GM18520 (cell line): Measurements from ENCODE around the gene LIPC.

ENCODE experiments used
- ATAC-seq: cut with Tn5 transposase; IDR thresholded peaks from one replicate; pipeline ENCODE4 v1.9.1; 2021; ENCODE audit not compliant: unreplicated experiment

Gene LIPC

DNA sequence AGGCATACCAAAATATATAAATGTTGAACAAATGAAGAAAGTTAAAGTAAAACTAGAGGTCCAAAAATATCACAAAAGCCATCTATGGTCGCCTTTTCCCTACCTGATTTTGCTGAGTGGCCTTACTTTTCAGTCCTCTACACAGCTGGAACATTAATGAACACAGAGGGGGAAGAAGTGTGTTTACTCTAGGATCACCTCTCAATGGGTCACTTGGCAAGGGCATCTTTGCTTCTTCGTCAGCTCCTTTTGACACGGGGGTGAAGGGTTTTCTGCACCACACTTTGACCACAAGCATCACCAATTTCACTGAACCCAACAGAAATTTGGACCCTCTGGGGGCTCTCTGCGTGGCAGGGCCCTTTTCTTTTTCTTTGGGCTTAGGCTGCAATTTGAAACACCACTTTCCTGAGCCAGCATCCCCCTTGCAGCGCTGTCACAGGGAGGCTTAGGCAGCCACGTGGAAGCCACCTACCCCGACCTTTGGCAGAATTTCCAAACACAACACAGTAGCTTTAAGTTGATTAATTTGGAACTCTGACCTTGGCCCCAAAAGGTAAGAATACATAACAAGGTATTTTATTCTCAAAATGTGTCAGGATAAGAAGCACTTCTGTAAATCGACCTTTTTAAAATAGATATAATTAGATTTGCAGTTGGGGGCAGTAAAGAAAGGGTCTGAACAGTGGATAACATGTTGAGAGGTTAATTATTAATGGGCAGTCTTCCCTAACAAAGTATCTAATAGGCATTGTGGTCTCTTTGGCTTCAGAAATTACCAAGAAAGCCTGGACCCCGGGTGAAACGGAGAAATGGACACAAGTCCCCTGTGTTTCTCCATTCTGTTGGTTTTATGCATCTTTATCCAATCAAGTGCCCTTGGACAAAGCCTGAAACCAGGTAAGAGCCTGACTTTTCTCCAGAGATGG, at the start of gene LIPC:
Gene LIPC (plus strand): TSS at position 771 of the 929 bp plus-strand sequence. CDS start 42 bp downstream, at position 813.
- no peak for ATAC-seq

DNA sequence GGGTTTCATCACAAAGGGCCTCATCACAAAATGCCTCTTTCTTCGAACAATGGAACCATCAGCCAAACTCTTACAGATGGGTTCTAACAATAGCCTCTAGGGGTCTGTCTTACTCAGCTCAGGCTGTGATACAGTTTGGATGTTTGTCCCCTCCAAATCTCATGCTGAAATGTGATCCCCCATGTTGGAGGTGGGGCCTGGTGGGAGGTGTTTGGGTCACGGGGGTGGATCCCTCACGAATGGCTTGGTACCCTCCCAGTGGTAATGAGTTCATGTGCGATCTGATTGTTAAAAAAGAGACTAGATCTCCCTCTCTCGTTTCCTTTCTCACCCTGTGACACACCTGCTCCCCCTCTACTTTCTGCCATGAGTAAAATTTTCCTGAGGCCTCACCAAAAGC, 47.9 kb upstream of the LIPC start:
- no peak for ATAC-seq

DNA sequence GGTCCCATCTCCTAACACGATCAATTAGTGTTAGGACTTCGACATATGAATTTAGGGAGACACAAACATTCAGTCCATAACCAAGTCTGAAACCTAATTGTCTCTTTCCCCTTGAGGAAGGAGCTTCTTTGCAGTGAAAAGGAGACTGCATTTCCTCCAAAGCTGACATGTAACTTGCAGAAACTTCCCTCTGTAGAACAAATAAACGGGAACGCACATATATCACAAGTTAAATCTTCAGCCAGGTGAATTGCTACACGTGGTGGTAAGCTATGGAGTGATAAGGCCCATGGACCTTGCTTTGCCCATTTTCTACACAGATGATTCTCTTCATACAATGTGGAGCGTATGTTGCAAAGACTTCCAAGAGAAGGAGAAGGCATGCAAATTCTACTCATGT, 47.1 kb upstream of the LIPC start:
- ATAC-seq: no peak

DNA sequence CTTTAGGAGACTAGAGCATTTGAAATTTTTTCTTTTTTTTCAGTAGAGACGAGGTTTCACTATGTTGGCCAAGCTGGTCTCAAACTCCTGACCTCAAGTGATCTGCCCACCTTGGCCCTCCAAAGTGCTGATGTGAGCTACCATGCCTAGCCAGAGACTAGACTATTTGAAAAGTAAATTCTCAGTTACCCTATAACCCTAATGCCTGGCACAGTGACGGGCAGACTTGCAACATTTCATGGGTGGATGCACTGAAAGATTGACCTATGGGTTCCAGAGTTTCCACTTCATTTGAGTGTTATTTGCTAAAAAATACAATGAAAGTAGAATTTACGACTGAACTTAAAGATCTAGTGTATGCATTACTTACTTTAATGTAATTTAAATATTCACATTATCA, 45.7 kb upstream of the LIPC start:
- ATAC-seq: no peak

DNA sequence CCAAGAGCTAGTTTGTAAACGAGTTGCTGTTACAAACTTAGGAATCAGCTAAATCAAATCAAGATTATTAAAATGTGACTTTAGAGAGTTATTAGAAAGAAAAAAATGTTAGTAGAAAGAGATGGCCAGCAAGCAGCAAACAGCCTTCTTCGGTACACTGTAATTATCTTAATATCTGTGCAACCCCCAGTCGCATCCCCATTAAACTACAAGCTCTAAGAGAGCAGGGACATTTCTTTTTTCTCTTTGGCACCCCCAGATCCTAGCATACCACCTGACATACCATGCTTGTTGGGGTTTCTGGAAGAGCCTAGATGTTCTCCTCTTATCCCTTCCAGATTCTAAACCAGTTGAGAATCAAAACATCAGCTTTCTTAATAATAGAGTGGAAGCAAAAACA, 45.1 kb upstream of the LIPC start:
- ATAC-seq: no peak

DNA sequence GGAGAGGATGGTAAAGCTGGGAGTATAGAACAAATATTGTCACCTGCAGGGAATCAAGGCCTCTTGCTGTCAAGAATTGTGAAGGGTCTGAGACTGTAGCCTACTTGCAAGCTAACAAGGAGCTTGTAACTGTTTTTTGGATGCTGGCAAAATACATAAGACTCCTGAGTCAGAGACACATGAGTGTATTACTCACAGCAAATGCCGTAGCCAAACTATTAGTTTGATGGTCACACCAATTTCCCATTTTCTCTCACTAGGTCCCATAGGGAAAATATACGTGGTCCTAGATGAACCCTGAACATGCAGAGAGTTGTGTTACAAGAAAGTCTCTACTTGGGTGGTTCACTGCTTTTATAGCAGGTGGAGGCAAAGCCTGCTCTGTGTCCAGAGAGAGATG, 44.7 kb upstream of the LIPC start:
- no peak for ATAC-seq

DNA sequence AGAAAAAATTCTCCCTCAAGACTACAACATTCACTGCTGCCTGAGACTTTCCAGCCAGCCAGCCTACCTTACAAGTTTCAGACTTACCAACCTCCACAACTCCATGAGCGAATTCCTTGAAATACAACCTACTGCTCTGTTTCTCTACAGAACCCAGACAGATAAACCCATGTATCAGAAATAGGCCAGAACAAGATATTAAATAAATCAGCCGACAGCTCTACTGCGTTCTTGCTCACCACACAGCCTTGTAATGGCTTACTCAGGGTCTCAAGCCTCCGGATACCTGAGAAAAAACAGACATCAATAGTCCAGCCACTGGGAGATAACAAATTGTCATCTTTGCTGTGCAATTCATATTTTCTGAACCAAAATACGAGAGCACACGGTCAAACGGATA, 43.6 kb upstream of the LIPC start:
- no peak for ATAC-seq

DNA sequence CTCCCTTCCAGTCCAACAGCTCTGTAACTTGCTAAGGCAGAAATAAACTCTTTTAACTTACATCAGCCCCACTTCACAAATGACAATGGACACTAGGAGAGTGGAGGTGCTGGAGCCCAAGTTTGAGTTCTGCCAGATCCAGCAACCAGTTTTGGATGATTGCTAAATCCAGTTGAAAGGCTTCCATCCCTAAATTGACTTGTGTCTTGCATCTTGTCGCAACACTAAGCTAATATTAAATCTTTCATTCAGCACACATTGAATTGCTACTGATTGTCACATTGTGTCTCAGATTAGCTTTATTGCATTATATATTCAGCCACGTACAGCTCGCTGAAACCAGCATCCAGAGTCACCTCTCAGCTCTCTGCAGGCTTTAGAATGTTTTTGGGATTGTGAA, 41.7 kb upstream of the LIPC start:
- no peak for ATAC-seq

DNA sequence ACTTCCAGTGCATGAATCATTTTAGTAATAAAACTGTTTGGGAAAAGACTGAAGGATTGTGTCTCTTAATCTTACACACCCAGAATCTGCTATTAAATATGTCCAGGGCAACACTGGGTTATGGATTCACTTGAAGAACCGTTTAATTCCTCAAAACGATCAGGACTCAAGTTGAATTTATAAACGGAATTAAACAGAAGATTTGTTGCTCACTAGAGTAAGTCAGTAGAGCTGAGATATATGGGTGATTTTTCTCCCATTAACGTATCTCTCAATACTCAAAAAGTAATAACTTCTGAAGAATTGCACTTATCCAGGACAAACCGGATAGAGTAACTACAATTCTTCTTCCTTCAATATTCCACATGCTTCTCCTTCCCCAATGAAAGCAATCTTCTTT, 41.1 kb upstream of the LIPC start:
- ATAC-seq: no peak

DNA sequence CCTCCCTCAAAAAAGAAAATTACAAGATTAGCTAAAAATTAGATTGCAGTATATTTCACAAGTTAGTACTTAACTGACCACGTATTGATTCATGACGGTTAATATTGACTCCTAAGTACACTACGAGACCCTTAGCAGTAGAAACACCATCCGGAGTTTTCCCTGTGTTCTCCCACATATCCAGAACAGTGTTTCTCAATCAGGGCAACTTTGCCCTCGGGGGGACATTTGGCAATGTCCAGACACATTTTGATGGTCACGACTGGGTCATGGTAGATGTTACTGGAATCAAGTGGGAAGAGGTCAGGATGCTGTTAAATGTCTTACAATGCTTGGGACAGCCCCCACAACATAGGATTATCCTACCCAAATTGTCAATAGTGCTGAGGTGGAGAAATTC, 40.7 kb upstream of the LIPC start:
- ATAC-seq: no peak

DNA sequence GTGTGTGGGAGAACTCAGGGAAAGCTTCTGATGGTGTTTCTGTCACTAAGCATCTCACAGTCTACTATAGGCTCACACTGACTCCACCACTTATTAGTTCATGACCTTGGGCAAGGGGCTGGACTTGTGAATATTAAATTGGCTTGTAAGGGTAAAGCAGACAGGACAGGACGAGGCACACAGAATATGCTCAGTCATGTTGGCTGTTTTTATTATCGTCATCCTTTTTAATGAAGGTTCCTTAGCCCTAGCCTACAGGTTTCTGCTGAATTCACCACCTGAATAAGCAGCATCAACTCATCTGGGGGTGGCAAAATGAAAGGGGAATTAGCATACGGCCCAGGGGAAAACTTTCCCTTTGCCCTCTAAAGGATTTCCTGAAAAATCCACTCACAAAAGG, 39.6 kb upstream of the LIPC start:
- ATAC-seq: no peak

DNA sequence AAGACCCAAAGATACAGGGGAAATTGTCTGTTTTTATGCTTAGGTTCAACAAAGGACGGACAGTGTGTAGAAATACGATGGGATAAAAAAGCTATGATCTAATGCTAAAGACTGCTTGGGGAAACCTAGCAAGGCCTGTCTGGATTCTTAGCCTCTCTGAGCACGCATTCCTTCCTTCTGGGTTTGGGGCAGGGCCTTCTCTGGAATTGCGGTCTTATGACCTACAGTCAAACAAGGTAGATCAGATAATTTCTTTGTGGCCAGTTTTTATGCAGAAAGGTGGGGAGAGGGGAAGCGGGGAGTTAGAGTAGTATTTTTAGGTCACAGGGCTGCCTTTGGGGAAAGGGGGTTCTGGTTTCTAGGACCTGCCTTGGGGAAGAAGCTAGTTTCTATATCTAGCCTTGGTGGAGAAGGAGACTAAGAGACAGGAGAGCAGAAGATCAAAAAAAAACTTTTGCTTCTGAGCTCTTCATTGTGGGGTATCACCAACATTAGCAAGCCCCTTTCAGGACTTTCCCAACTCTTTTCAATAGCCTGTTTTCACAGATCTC, 39.1 kb upstream of the LIPC start:
- no peak for ATAC-seq

DNA sequence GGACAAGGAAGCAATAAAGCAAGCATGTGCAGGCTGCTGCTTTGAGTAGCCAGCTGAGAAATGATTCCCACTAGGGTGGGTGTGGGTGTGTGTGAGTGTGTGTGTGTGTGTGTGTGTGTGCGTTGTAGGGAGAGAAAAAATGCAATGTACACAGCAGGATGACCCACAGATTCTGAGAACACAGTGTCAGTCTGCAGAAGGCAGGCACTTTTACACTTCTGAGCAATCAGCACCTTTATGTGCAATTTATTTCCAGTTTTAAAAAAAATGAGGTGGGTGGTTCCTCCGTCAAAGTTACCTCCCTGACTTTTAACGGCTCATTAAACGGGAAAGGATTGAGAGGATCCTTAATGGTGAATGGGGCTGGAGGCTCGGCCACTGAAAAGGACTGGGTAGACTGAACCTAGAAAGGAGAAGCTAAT, 38.5 kb upstream of the LIPC start:
- no peak for ATAC-seq

DNA sequence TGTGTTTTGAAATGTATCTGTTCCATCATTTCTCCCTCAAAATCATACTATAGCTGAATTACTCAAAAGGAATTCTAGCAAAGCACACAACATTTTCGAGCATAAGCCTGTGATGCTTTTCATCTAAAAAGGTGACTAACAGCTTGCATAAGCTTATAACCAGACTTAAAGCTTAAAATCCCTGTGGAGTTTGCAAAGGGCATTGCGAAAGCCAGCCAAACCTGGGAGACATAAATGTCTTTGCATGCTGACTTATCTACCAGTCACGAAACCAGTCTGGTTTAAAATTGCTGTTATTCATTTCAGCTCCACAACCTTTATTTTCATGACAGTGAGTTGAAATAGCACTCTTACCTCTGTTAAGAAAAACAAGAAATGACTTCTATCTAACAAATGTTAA, 35.6 kb upstream of the LIPC start:
- no peak for ATAC-seq

DNA sequence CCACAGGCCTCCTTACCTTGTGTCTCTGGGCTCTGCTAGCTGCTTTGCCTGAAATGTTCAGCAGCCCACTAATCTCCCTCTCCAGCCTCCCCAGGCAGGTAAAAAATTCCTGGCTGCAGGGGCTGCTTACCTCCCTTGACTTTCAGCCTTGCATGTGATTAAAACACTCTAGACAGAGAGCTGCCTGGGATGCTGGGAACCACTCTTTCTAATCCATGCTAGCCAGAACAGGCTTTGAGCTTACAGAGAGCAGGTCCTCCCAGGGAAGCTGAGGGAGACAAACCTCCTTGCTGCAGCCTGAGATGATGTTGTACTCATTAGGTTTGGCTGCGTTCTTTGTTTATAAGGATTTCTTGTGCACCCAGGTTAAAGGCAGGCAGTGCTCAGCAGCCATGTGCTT, 33.7 kb upstream of the LIPC start:
- ATAC-seq: no peak

DNA sequence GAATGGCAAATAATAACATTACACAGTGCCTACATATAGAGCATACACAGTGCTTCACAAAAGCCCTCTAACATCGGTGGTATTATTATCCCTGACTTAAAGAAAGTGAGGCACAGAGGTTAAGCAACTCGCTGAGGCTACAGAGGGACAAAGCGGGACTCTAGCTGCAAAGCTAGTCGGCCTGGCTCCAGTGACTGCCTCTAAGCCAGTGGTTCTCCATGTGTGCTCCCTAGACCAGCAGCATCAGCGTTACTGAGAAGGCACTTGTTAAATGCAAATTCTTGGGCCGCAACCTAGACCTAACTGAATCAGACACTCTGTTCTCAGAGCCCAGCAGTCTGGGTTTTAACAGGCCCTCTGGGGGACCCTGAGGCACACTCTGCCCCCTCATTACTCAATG, 33.1 kb upstream of the LIPC start:
- no peak for ATAC-seq

DNA sequence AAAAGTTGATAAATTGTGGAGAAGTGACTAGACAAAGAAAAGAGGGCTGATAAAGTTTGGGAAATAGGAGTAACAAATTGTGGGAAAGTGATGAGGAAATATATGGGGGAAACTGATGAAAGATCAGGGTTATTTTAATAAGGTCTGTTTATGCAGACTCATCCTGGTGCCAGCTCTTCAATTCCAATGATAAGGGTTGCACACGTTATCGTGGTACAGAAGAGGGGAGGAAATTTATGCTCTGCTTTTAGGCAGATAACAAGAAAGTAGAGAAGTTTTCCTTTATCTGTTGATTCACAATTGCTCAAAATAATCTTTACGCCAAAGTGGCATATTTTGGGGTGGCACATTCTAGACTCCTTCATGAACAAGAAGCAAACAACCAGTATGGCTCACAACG, 32.1 kb upstream of the LIPC start:
- no peak for ATAC-seq

DNA sequence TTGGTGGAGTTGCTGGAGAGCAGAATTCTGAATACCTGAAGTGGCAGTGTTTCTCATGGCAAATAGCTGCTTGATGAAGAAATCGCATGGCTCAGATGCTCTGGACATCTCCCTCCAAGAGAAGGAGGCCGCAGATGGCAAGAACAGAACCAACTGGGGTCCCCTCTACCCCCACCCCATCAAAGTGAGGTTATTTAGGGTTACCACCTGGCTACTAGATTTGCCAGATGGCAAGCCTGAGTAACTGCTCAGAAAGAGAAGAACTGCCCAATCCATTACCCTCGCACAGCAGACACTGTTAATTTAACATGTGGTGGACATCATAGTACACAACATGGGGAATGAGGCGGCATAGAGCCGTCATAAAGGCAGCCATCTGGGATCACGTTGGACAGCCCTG, 30.5 kb upstream of the LIPC start:
- ATAC-seq: no peak

DNA sequence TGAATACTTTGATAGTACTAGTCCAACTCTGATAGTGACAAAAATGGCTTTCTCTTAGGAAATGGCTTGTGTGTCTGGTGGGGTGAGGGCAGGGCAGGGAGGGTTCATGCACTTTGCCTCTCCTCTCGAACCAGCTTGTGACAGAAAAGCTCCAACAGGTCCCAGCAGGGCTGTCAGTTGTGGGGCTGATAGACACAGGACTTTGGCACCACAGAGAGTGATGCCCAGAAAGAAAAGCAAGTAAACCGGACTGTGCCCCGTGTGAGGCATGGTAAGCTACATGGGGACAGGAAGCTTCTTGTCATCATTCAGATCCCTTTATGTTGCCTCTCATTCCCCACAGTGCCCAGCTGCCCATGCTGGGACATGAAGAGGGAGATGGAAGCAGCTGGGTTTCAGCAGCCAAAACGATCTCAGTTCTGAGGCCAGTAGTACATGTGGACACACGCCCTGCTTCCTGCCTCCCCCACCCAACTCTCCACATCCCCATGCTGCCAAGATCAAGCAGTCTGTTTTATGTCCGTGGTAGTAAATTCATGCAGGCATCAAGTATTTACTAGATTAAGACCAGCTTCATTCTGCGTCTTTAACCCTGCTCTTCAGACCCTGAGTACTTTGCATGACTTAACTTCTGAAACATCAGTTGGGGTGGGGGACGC, 29.7 kb upstream of the LIPC start:
- ATAC-seq: no peak

DNA sequence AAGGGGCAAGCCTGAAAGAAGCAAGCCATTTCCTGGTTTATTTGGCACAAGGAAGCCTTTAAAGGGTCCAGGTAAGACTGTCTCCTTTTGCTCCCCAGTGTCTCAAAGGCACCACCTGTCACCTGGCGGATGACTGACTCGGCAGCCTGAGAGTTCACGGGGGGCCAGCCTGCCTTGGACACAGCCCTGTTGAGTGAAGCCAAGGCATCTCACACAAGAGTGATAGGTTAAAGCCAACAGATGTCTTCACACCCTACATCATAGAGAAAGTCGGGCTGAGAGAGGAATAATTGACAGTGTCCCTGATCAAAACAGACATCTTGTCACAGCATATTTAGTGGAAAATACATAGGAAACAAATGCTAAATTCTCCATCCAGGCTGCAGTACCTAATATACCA, 28.2 kb upstream of the LIPC start:
- no peak for ATAC-seq

DNA sequence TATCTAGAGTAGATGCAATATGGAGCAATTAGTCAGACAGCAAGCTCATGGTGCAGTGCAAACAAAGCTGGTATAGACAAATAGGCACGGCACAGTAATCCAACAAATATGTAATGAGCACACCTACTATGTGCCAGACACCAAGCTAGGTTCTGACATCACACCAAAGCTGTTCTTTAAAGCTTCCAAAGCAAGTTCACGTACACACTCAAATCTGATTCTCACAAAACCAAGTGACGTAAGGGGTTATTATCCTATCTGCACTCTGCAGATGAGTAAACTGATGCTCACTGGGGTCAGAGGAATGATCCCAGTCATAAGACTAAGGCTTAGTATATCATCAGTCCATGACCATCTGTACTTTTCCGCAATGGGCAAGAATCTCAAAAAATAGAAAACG, 27.8 kb upstream of the LIPC start:
- no peak for ATAC-seq

DNA sequence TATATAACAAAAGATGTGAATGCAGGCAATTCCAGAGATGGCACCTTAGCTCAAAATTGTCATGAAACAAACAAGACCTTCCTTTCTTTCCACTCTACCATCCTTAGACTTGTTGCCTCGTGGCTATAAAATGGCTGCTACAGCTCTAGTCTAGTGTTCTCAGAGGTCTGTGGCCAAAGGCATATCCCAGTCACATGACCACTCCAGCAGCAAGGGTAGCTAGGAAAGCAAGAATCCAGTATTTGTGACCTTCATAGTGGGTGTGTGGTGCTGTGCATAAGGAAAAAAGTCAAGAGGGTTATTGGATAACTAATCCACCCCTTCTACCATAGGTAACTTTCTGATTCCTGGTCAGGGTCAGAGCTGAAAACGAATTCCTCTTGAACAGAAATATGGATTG, 27.1 kb upstream of the LIPC start:
- ATAC-seq: no peak
